Fibroblast of skin of left biceps (primary cell): ENCODE data around the gene CCR5.

Experiments
- DNase-seq, 2 experiments: peaks; one replicate each; pipeline ENCODE4 v3.0.0-alpha.2; 2013; ENCODE audit warnings: low read depth in 2 of 2

CCR5 gene

DNA sequence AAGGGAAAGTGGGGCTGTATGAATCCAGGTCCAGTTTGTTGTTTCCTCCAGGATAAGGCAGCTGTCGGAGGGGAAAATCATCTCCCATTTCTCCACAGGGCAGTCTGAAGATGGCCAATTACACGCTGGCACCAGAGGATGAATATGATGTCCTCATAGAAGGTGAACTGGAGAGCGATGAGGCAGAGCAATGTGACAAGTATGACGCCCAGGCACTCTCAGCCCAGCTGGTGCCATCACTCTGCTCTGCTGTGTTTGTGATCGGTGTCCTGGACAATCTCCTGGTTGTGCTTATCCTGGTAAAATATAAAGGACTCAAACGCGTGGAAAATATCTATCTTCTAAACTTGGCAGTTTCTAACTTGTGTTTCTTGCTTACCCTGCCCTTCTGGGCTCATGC lies 37.2 kb downstream of the CCR5 start:
- no peak for DNase-seq

DNA sequence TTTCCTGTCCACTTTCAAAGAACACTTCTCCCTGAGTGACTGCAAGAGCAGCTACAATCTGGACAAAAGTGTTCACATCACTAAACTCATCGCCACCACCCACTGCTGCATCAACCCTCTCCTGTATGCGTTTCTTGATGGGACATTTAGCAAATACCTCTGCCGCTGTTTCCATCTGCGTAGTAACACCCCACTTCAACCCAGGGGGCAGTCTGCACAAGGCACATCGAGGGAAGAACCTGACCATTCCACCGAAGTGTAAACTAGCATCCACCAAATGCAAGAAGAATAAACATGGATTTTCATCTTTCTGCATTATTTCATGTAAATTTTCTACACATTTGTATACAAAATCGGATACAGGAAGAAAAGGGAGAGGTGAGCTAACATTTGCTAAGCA lies 38.1 kb downstream of the CCR5 start:
- DNase-seq: no peak

DNA sequence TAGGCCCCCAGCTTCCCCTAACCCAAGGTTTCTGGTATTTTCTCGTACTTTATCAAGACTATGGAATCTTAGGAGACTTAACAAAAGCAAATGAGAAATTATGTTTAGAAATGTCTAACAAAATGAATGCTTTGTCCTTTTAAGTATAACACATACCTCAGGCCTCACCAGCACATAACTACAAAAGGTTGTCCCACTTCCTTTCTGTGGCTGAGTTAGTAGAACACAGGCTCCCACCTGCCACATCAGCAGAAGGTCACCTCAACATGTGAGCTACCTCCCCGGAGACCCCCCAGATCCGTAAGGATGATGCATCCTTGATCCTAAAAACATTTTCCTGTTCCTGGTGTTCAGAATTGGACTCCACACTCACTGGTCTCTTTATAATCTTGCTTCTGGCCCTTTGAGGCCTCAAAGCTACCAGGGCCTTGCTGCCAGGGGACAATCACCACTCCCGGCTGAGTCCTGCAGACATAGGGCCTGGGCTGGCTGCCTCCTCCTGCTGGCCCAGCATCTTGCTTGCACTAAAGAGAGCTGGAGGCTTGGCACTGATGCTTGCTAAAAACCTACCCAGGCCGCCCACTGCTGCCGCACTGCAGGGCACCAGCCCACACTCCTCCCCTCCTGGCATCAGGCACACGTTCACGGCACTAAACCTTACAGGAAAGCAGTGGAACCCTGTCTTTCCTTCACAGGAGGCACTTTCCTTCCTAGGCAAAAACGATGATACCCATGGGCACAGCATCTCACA lies 39.2 kb downstream of the CCR5 start:
- no peak for DNase-seq

DNA sequence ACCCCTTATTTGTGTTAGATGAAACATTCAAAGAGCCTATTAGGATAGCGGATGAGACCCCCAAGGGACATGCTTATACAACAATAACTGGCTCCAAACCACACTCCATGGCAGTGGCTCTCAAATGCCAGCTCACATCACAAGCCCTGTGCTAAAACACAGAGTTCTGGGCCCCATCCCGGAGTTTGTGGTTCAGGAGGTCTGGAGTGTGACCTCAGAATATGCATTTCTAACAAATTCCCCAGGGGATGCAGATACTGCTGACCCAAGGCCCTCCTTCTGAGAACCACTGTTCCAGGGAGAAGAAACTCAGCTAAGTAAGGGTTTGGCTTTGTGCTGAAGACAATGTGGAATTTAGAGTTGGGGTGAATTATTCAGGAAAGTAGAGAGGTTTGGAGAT lies 39.9 kb downstream of the CCR5 start:
- no peak for DNase-seq

DNA sequence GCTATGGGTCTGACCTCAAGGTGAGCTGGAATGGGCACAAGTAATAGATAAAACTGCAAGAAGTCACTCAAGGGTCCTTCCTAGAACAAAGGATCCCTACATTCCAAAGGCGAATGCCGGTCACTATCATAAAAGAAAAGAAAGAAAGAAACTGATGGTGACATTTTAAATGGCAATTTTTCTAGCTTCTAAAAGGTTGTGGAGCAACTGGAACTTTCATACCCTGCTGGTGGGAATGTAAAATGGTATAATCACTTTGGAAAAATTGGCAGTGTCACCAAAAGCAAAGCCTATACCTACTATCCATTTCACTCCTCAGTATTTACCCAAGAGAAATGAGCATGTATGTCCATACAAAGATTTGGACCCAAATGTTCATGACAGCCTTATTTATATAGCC lies 40.5 kb downstream of the CCR5 start:
- DNase-seq: no peak

DNA sequence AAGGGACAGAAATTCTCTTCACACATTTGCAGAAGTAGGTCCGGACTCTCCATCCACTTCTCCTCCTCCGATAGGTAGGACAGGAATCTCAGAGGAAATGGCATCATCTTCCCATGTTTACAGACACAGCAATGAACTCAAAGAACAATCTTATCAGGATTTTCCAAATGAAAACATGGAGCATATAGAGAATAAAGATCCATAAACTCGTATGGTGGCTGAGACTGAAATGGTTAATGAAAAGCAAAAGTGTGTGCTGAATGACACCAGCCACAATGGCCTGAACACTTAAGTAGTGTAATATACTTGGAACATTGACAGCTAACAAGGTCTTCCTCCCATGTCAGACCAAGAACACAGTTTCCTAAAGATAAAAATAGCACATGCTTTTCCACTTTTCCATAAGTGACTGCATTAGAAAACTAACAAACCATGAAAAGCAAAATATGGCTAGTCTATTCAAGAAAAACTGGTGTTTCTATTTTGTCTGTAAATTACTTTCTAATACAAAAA lies 42.1 kb downstream of the CCR5 start:
- no peak for DNase-seq

DNA sequence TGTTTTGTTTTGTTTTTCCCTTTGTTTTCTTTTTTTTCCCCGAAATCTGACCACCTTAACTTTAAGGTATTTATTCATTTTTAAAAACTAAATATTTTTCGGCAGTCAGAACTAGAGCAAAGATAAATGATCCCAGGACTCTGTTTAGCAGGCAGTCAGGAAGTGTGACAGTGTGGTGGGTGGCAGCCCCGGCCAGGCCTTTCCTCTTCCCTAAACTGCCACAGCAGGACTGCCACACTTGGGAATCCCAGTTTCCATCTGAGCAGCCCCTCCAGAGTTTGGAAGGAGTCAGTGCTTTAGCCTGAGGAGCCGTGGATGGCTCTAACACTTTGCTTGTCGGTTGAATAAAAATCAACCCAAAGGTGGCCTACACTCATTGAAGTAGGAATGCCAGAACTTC lies 43.2 kb downstream of the CCR5 start:
- DNase-seq: no peak

DNA sequence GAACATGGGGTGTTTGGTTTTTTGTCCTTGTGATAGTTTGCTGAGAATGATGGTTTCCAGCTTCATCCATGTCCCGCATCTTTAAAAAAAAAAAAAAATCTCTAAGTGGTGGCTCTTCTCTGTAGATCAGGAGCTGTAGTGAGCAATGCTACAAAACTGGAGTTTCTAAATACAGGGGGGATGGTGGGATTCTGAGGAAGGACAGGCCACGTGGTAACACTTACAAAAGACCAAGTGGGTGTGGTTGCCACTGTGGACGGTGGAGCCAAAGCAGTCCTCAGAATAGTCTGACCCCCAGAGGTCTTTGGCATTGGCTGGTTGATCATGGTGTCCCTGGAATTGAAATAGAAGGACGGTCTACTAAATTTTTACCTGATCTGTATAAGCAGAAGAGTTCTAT lies 44.0 kb downstream of the CCR5 start:
- no peak for DNase-seq

DNA sequence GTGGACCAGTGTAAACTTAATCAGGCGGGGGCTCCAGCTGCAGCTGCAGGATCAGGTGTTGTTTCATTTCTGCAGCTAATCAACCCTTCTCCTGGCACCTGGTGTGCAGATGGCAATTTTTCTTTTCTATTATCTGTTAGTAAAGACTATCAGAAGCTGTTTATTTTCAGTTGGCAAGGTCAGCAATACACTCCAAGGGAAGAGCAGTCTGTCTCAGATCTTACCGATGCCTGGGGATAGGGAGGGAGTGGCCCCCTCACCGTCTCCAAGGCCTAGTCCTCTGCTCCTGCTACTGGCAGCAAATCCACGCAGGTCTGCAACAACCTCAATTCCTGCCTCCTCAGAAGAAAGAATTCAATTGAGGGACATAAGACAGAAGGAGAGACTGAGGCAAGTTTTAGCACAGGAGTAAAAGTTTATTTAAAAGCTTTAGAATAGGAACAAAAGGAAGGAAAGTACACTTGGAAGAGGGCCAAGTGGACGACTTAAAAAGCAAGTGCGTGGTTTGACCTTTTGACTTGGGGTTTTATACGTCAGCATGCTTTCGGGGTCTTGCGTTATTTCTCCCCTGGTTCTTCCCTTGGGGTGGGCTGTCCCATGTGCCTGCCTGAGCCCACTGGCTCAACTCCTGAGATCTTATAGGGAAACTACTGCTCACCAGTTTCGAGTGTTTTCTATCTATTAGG lies 45.5 kb downstream of the CCR5 start:
- no peak for DNase-seq

DNA sequence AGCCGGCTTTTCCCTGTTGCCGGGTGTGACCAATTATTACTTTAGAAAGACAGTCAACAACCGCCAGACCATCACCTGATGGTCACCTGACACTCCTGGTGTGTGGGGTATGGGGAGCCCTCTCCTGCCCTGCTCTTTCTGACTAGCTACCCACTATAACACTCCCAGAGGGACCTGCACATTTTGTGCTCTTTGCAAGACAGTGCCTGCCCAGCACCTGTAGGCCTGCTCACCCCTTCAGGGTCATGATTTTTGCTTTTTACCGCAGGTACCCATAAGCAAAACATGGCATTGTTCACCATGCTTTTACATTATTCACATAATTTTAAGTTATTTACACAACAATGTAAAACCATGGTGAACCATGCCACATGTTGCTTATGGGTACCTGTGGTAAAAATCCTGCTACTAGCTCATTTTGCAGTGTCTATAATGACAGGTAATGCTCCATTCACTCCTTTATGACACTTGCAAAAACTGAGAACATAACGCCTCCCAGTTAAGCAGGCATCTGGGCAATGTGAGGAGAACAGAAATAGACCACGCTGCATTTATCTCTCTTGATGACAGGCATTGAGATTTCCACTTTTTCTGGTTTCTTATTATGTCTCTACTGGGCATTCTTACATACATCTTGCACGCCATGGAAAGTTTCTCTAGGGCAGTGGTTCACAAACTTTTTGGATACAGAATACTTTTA lies 46.2 kb downstream of the CCR5 start:
- DNase-seq: no peak

DNA sequence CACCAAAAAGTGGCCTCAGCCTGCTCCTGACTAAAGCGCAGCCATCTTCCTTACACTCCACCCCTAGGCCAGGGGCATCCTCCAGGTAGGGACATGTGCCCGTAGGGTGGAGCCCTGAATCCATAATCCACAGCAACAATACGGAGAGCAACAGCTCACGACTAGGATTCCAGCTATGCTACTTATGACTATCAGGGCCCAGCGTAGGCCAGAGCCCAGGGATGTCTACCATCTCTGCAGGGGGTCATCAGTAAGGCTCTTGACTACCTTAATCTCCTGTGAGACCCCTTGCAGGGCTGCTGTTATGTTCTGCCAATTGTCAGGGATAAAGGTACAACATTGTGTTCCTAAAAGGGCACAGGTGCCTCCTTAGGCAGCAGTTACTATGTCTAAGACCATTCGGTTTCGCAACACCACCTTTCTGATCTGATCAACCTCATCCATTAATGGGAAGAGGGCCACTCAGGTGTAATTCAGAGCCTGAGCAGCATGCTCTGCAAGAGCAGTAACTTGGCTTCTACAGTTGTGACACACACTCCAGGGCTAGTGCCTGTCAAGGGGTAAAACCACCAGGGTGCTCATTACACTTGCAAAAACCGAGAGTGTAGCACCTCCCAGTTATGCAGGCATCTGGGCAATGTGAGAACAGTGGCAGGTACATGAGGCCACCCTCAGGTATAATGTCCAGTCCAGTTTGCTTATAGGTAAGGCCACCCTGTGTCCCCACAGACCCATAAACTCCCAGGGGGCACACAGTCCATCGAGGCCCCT lies 47.3 kb downstream of the CCR5 start:
- no peak for DNase-seq

DNA sequence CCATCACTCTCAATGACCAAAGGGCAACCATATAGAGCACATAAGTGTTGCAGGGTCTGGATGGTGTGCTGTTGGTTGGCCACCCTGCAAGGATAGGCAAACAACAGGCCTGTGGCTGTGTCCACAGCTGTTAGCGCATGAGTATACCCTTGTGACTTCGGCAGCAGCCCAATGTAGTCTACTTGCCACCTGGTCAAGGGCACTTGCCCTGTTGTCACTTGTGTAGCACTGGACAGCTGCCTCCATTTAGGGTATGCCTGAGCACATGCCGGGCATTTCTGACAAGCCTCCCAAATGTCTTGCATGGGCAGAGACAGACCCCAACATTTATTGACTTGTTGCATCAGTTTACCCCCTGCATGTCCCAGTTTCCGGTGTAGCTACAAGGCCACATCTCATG lies 49.1 kb downstream of the CCR5 start:
- no peak for DNase-seq

DNA sequence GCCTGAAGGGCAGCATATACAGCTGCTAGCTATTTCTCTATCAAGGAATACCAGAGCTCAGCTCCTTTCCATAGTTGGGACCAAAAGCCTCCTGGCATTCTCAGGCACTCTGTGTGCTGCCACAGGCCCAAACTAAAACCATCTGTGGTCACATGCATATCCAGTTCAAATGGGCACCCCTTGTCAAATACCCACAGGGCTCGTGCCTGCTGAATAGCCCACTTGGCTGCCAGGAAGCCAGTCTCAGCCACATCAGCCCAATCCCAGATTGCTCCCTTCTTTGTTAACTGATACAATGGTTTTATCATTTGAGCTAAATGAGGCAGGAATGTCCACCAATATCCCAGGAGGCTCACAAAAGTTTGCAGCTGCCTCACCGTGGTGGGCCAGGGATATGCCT lies 50.2 kb downstream of the CCR5 start:
- DNase-seq: no peak

DNA sequence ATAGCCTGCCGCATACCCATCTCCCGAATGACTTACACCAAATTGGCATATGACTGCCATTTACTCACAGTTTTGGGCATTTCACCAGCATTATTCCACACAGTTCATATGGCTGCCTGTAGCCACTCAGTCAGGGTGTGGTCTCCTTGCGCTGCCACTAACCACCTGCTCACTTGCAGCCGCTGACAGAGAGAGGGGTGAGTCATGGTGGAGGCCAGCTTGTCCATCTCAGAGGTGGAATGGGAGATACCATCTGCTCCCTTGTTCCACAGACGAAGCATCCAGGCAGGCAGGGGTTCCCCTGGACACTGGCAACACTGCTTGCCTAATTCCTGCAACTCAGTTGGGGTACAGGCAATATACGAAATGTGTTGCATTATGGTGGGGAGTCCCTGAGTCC lies 51.9 kb downstream of the CCR5 start:
- DNase-seq: no peak

DNA sequence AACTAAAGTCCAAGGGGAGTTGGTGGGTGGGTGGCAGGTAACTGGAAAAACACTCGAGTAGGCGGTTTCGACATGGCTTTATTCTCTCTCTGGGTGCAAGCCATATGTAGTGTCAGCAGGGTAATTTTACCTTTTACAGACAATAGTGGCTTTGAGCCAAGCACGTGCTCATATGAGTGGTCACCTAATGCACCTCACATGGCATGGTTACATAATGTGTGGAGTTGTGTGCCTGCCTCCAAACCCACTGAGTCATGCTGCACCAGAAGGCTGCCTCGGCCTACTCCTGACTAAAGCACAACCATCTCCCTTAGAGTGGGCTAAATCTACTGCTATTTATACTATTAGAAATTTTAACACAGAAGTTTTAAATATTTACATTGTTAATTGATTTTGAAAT lies 52.8 kb downstream of the CCR5 start:
- no peak for DNase-seq
